Measurements from ENCODE around the gene MGST3. TPM values are rescaled to one million over a fixed set of nuclear protein-coding genes. Genes with fewer than 3 reads are reported as not detected.

The MGST3 gene
- total RNA-seq = 102 and 146 TPM in 2 replicates

GRCh38 chr1:165630629-165631341 is at the start of gene MGST3:
MGST3 (plus strand) TSS chr1:165631234; CDS start chr1:165649848, 18,614 bp downstream.

GRCh38 chr1:165697881-165698760 is 67.1 kb downstream of the MGST3 start, which contains the start of gene ALDH9A1:
ALDH9A1 (minus strand) TSS chr1:165698562; CDS start chr1:165698558, 4 bp downstream.

Other genes with a start within 250 kb of the MGST3 start
- not detected in 2 replicates for gene RXRG, start 186.1 kb upstream of the MGST3 start, total RNA-seq
- gene LRRC52, start 87.2 kb upstream of the MGST3 start, total RNA-seq = not detected in 2 replicates
- 61.8 and 74.7 TPM in 2 replicates for gene ALDH9A1, start 67.3 kb downstream of the MGST3 start, total RNA-seq
- gene TMCO1, start 137.6 kb downstream of the MGST3 start, total RNA-seq = 89.3 and 104 TPM in 2 replicates
- gene UCK2, start 196.4 kb downstream of the MGST3 start, total RNA-seq = 91.8 and 120 TPM in 2 replicates

Measured in thoracic aorta endothelial cell (primary cell).